ENCODE measurements around the gene ADAMTS9.

- TF ChIP-seq MNT (conservative IDR thresholded peaks at IDR 0.05) (no peak), EP300 (IDR thresholded peaks at IDR 0.05; ENCODE audit: low read length) (no peak), PCBP2 (IDR thresholded peaks at IDR 0.05; ENCODE audit: low read depth, low read length, poor library complexity, severe bottlenecking) (no peak), MAX (CRISPR knock-in tag; IDR thresholded peaks at IDR 0.05) (no peak), CREB1 (IDR thresholded peaks at IDR 0.05) (no peak), CREB1 (CRISPR knock-in tag; IDR thresholded peaks at IDR 0.05) (no peak), TBP (optimal IDR thresholded peaks at IDR 0.05; ENCODE audit: low read depth, low read length) (no peak), HDGF (IDR thresholded peaks at IDR 0.05) (no peak), ZNF589 (CRISPR knock-in tag; IDR thresholded peaks at IDR 0.05; ENCODE audit: low read depth) (no peak), ZNF12 (CRISPR knock-in tag; IDR thresholded peaks at IDR 0.05) (no peak), KDM5B (IDR thresholded peaks at IDR 0.05; ENCODE audit: insufficient replicate concordance, low read depth, low read length) (no peak), TRIM24 (IDR thresholded peaks at IDR 0.05) (no peak), EZH2 (IDR thresholded peaks at IDR 0.05; ENCODE audit: borderline replicate concordance, low read depth, low read length) (no peak), KDM1A (IDR thresholded peaks at IDR 0.05) (no peak)
- TF ChIP-seq, protein P1, sequence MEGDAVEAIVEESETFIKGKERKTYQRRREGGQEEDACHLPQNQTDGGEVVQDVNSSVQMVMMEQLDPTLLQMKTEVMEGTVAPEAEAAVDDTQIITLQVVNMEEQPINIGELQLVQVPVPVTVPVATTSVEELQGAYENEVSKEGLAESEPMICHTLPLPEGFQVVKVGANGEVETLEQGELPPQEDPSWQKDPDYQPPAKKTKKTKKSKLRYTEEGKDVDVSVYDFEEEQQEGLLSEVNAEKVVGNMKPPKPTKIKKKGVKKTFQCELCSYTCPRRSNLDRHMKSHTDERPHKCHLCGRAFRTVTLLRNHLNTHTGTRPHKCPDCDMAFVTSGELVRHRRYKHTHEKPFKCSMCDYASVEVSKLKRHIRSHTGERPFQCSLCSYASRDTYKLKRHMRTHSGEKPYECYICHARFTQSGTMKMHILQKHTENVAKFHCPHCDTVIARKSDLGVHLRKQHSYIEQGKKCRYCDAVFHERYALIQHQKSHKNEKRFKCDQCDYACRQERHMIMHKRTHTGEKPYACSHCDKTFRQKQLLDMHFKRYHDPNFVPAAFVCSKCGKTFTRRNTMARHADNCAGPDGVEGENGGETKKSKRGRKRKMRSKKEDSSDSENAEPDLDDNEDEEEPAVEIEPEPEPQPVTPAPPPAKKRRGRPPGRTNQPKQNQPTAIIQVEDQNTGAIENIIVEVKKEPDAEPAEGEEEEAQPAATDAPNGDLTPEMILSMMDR (IDR thresholded peaks at IDR 0.05 in 2 of 3, conservative IDR thresholded peaks at IDR 0.05 in 1 of 3; ENCODE audit: insufficient read depth in 2 of 3, low read depth in 1 of 3, low read length in 3 of 3), result no peak
Observed at GRCh38 chr3:64549869-64550268, 137.9 kb downstream of the ADAMTS9 start.

Data from K562 (cell line).